Fibroblast of lung (primary cell): ENCODE data around the gene DPYD.

ENCODE experiments used
- EZH2 ChIP-seq: IDR thresholded peaks from 2 replicates; pipeline ENCODE4 v1.5.1; 2012; ENCODE audit warnings: low read length, control low read depth, mild to moderate bottlenecking; ENCODE audit errors: missing control alignments
- TF ChIP-seq, protein P1 (sequence below), 2 donors: IDR thresholded peaks in 1 of 2; conservative IDR thresholded peaks in 1 of 2; 1 replicate in 1 of 2; 2 replicates in 1 of 2; pipeline ENCODE4 v1.5.1; 2011 to 2012; ENCODE audit warnings: low read length in 2 of 2, control low read depth in 1 of 2, inconsistent platforms in 1 of 2, low read depth in 1 of 2, mild to moderate bottlenecking in 1 of 2

DNA sequence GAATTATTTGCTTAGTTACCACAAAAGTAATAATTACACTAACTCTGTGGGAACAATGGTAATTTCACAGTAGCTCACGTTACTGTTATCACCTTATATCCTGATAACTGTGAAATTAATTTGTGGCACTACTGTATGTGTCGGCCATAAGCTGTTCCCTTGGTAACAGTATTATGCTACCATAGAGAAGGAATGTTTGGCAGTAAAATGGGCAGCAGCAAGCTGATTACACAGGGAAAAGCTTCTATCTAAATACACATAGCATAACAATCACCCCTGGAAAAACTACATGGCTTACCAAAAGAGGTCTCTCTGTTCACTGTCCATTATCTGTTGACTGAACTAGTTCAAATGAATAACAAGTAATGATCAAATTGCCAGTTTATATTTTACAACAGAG, 124.1 kb downstream of the DPYD start:
- TF ChIP-seq, protein P1, sequence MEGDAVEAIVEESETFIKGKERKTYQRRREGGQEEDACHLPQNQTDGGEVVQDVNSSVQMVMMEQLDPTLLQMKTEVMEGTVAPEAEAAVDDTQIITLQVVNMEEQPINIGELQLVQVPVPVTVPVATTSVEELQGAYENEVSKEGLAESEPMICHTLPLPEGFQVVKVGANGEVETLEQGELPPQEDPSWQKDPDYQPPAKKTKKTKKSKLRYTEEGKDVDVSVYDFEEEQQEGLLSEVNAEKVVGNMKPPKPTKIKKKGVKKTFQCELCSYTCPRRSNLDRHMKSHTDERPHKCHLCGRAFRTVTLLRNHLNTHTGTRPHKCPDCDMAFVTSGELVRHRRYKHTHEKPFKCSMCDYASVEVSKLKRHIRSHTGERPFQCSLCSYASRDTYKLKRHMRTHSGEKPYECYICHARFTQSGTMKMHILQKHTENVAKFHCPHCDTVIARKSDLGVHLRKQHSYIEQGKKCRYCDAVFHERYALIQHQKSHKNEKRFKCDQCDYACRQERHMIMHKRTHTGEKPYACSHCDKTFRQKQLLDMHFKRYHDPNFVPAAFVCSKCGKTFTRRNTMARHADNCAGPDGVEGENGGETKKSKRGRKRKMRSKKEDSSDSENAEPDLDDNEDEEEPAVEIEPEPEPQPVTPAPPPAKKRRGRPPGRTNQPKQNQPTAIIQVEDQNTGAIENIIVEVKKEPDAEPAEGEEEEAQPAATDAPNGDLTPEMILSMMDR (conservative IDR thresholded peaks at IDR 0.05 in 1 of 2, IDR thresholded peaks at IDR 0.05 in 1 of 2; ENCODE audit: low read depth in 1 of 2, low read length in 2 of 2): no peak
- no peak for TF ChIP-seq EZH2
